Common myeloid progenitor, CD34-positive (primary cell): ENCODE results near the gene TMEM237.

Experiments
- CTCF ChIA-PET: fragments of 350-600 bp; sonication (Branson Sonifier 250); formaldehyde crosslinking; loops from one replicate; lab custom pipeline; 2021; ENCODE audit warnings: antibody characterized with exemption; lab: Charles Lee
- POLR2A ChIA-PET: fragments of 350-600 bp; sonication (Branson Sonifier 250); formaldehyde crosslinking; loops from one replicate; lab custom pipeline; 2021; ENCODE audit warnings: antibody characterized with exemption; lab: Charles Lee
- DNase-seq, 3 donors: peaks; one replicate each; pipeline versions ENCODE4 v3.0.0 to v3.0.0-alpha.2; 2013
- H3K27ac ChIP-seq, 2 experiments: 1 replicate in 1 of 2; 2 replicates in 1 of 2; pipeline ENCODE4 v1.7.0; 2013; ENCODE audit warnings: inconsistent platforms in 2 of 2, low read length in 2 of 2, mild to moderate bottlenecking in 2 of 2, low read depth in 1 of 2, moderate library complexity in 1 of 2; ENCODE audit not compliant: severe bottlenecking in 2 of 2, insufficient read depth in 1 of 2, poor library complexity in 1 of 2
- H3K27me3 ChIP-seq, 5 experiments: replicated peaks in 2 of 5; 1 replicate in 3 of 5; 2 replicates in 2 of 5; pipeline versions ENCODE4 v1.6.1 to v1.7.0; 2013; ENCODE audit warnings: low read length in 4 of 5, mild to moderate bottlenecking in 2 of 5, moderate library complexity in 2 of 5, inconsistent platforms in 1 of 5; ENCODE audit not compliant: insufficient read depth in 5 of 5, control insufficient read depth in 4 of 5
- H3K36me3 ChIP-seq, 4 experiments: 1 replicate in 2 of 4; 2 replicates in 2 of 4; pipeline versions ENCODE4 v1.6.1 to v1.7.0; 2013; ENCODE audit warnings: low read length in 3 of 4, control low read depth in 1 of 4, mild to moderate bottlenecking in 1 of 4; ENCODE audit not compliant: control insufficient read depth in 4 of 4, insufficient read depth in 4 of 4
- H3K4me1 ChIP-seq, 4 experiments: 1 replicate in 3 of 4; 2 replicates in 1 of 4; pipeline versions ENCODE4 v1.6.1 to v1.7.1; 2013; ENCODE audit warnings: low read length in 3 of 4, mild to moderate bottlenecking in 3 of 4, control low read depth in 1 of 4, inconsistent platforms in 1 of 4, moderate library complexity in 1 of 4; ENCODE audit not compliant: control insufficient read depth in 4 of 4, insufficient read depth in 4 of 4; ENCODE audit errors: control extremely low read depth in 1 of 4
- H3K4me3 ChIP-seq, 7 experiments: 1 replicate in 4 of 7; 2 replicates in 3 of 7; pipeline versions ENCODE4 v1.5.1 to v1.7.0; 2013; ENCODE audit warnings: mild to moderate bottlenecking in 7 of 7, low read length in 6 of 7, moderate library complexity in 6 of 7, inconsistent platforms in 2 of 7, low read depth in 2 of 7, control low read depth in 1 of 7; ENCODE audit not compliant: insufficient read depth in 4 of 7, control insufficient read depth in 1 of 7; ENCODE audit errors: extremely low read depth in 1 of 7
- H3K9me3 ChIP-seq, 5 experiments: 1 replicate in 4 of 5; 2 replicates in 1 of 5; pipeline versions ENCODE4 v1.6.1 to v1.7.1; 2013; ENCODE audit warnings: low read length in 4 of 5, mild to moderate bottlenecking in 2 of 5, inconsistent platforms in 1 of 5, low read depth in 1 of 5, moderate library complexity in 1 of 5; ENCODE audit not compliant: control insufficient read depth in 4 of 5, insufficient read depth in 2 of 5; ENCODE audit errors: control extremely low read depth in 1 of 5
- WGBS: methylation state at CpG from one replicate; pipeline ENCODE4 v1.1.5; 2013; ENCODE audit not compliant: insufficient coverage; 5-methylcytosine and 5-hydroxymethylcytosine counted together

Gene TMEM237

DNA sequence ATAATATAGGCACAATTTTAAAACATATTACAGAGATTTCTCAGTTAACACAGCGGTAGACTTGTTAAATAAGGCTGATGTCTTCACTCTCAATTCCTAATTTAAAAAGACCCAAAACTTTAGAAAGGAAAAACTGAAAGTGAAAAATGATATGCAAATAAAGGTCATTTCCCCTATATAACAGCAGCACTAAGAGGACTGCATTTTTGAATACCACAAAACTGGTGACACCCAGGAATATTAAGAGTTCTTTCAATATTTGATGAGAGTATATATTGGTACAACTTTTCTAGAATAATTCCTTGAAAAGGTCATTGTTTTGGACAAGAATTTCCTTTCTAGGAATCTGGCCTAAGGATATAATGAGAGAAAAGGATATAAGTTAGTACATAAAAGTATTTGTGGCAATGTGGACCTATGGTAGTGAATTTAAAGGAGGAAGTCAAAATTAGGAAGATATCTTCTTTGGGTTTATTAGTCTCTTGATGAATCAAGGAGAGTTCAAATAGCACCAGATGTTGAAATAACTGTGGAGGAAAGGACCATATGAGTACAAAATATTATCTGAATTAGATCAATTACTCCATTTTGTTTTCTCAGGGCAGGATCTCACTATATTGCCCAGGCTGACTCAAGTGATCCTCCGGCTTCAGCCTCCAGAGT, 70.3 kb downstream of the TMEM237 start:
- CTCF ChIA-PET, result no interaction called here
- H3K4me3 ChIP-seq, result no peak overlapping the region
- H3K4me1 ChIP-seq, result peaks cover 0 to 3% (median 0%) of the 10 kb centered on the region in 4 experiments
- H3K27me3 ChIP-seq, result no peaks in the 10 kb centered on the region
- DNase-seq, result peak in 1 of 3 donors; percentile 2
- no peaks in the 10 kb centered on the region for H3K36me3 ChIP-seq
- H3K9me3 ChIP-seq, result no peaks in the 10 kb centered on the region
- no peak overlapping the region for H3K27ac ChIP-seq
- POLR2A ChIA-PET, result no interaction called here
- no CpG with 5 or more reads among the region's 2 CpGs for WGBS
